ENCODE results near the gene GPR162.

Gene GPR162

DNA sequence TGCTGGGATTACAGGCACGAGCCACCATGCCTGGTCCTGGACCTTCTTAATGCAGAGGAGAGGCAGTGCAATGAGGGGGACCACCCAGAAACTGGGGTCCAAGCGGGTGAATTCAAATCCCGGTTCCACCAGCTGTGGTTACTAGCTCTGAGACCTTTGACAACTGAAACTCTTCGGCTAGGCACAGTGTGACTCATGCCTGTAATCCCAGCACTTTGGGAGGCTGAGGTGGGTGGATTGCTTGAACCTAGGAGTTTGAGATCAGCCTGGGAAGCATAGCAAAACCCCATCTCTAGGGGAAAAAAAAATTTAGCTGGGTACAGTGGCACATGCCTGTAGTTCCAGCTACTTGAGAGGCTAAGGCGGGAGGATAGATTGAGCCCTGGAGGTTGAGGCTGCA, 37.3 kb upstream of the GPR162 start:
- TF ChIP-seq SIN3A (IDR thresholded peaks at IDR 0.05; ENCODE audit: borderline replicate concordance, insufficient read depth, low read length) (no peak), FOXP2 (optimal IDR thresholded peaks at IDR 0.05; ENCODE audit: borderline replicate concordance, extremely low read depth, extremely low read length, insufficient read depth) (no peak), TAF1 (IDR thresholded peaks at IDR 0.05; ENCODE audit: borderline replicate concordance, insufficient read depth, low read length) (no peak), POLR2AphosphoS5 (IDR thresholded peaks at IDR 0.05; ENCODE audit: low read depth, low read length) (no peak)
- TF ChIP-seq, protein P1, sequence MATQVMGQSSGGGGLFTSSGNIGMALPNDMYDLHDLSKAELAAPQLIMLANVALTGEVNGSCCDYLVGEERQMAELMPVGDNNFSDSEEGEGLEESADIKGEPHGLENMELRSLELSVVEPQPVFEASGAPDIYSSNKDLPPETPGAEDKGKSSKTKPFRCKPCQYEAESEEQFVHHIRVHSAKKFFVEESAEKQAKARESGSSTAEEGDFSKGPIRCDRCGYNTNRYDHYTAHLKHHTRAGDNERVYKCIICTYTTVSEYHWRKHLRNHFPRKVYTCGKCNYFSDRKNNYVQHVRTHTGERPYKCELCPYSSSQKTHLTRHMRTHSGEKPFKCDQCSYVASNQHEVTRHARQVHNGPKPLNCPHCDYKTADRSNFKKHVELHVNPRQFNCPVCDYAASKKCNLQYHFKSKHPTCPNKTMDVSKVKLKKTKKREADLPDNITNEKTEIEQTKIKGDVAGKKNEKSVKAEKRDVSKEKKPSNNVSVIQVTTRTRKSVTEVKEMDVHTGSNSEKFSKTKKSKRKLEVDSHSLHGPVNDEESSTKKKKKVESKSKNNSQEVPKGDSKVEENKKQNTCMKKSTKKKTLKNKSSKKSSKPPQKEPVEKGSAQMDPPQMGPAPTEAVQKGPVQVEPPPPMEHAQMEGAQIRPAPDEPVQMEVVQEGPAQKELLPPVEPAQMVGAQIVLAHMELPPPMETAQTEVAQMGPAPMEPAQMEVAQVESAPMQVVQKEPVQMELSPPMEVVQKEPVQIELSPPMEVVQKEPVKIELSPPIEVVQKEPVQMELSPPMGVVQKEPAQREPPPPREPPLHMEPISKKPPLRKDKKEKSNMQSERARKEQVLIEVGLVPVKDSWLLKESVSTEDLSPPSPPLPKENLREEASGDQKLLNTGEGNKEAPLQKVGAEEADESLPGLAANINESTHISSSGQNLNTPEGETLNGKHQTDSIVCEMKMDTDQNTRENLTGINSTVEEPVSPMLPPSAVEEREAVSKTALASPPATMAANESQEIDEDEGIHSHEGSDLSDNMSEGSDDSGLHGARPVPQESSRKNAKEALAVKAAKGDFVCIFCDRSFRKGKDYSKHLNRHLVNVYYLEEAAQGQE (IDR thresholded peaks at IDR 0.05; ENCODE audit: insufficient read depth in 1 of 2, low read depth in 2 of 2, low read length in 2 of 2) = no peak

DNA sequence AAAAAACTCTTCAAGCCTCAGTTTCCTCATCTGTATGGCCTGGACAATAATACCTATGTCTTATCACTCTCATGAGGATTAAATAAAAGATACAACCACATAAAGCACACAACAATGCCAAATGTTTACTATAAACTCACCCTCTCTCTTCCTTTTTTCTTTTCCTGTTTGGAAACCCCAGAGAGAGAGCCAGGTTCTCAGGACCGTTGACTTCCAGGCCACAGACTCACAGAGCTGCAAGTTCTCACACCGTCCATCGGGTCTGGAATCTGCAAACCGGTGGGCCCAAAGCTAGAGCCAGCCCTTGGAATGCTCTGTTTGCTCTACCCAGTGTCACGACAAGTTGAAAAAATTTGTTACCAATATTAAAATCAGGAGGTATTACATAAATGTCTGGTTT, 36.9 kb upstream of the GPR162 start:
- TF ChIP-seq SIN3A (IDR thresholded peaks at IDR 0.05; ENCODE audit: borderline replicate concordance, insufficient read depth, low read length) (no peak), FOXP2 (optimal IDR thresholded peaks at IDR 0.05; ENCODE audit: borderline replicate concordance, extremely low read depth, extremely low read length, insufficient read depth) (no peak), POLR2AphosphoS5 (IDR thresholded peaks at IDR 0.05; ENCODE audit: low read depth, low read length) (no peak), TAF1 (IDR thresholded peaks at IDR 0.05; ENCODE audit: borderline replicate concordance, insufficient read depth, low read length) (no peak)
- TF ChIP-seq, protein P1 (IDR thresholded peaks at IDR 0.05; ENCODE audit: insufficient read depth in 1 of 2, low read depth in 2 of 2, low read length in 2 of 2) = no peak

DNA sequence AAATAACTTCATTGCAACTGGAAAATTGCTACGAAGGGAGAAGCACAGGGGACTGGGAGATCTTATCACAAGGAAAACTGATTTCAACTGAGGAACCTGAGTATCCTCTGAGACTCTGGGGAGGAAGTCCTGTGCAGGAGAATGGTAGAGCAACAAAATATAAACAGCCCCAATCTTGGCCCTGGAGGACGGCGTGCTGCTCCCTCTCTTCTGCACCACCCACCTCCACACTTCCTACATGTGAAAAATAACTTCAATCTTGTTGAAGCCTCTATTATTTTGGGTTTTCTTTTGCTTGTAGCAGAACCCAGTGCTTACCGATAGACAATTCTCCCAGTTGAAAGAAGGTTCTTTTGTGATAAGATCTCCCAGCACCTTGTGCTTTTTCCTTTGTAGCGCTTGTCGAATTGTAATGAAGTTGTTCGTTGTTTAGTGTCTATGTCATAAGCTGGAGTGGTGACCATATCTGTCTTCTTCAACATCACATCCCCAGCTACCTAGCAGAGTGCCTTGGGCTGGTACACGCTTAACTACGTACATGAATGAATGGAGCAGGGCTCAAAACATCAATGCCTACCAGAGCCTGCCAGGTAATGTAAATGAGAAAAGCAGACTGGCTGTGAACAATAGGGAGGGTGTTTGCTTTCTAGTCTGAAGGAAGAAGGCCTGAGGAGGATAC, 35.1 kb upstream of the GPR162 start:
- no peak for TF ChIP-seq POLR2AphosphoS5 (IDR thresholded peaks at IDR 0.05; ENCODE audit: low read depth, low read length)
- no peak for TF ChIP-seq TAF1 (IDR thresholded peaks at IDR 0.05; ENCODE audit: borderline replicate concordance, insufficient read depth, low read length)
- TF ChIP-seq SIN3A (IDR thresholded peaks at IDR 0.05; ENCODE audit: borderline replicate concordance, insufficient read depth, low read length) = no peak
- TF ChIP-seq FOXP2 (optimal IDR thresholded peaks at IDR 0.05; ENCODE audit: borderline replicate concordance, extremely low read depth, extremely low read length, insufficient read depth) = no peak
- TF ChIP-seq, protein P1 (IDR thresholded peaks at IDR 0.05; ENCODE audit: insufficient read depth in 1 of 2, low read depth in 2 of 2, low read length in 2 of 2) = no peak

DNA sequence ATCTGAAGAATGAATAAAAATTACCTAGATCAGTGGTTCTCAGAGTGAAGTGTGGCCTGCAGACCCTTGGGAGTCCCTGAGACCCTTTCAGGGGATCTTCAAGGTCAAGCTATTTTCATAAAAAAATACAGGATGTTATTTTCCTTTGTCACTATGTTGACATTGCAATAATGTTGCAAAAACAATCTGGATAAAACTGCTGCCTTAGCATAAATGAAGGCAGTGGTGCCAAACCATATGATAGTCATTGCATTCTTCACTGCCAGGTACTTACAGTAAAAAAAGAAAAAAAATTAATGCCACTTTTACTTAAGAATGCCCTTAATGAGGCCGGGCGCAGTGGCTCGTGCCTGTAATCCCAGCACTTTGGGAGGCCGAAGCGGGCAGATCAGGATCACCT, 34.3 kb upstream of the GPR162 start:
- TF ChIP-seq, protein P1 (IDR thresholded peaks at IDR 0.05; ENCODE audit: insufficient read depth in 1 of 2, low read depth in 2 of 2, low read length in 2 of 2) = no peak
- TF ChIP-seq TAF1 (IDR thresholded peaks at IDR 0.05; ENCODE audit: borderline replicate concordance, insufficient read depth, low read length) (no peak), FOXP2 (optimal IDR thresholded peaks at IDR 0.05; ENCODE audit: borderline replicate concordance, extremely low read depth, extremely low read length, insufficient read depth) (no peak), SIN3A (IDR thresholded peaks at IDR 0.05; ENCODE audit: borderline replicate concordance, insufficient read depth, low read length) (no peak), POLR2AphosphoS5 (IDR thresholded peaks at IDR 0.05; ENCODE audit: low read depth, low read length) (no peak)
